GM23338 (cell line): ENCODE results near the gene SMU1.

Experiments used
- CREB1 ChIP-seq: fragments of 250-450 bp; sonication (Bioruptor Pico); IDR thresholded peaks from 2 replicates; pipeline ENCODE4 v1.5.0; 2020; ENCODE audit warnings: low read depth, mild to moderate bottlenecking, moderate library complexity
- ETS1 ChIP-seq: IDR thresholded peaks from 2 replicates; pipeline ENCODE4 v1.6.1; 2016; ENCODE audit warnings: antibody characterized with exemption
- EZH2 ChIP-seq: fragments of 200-600 bp; sonication (generic); IDR thresholded peaks from one replicate; pipeline ENCODE4 v1.8.0; 2017; ENCODE audit warnings: antibody characterized with exemption, mild to moderate bottlenecking, low read depth; ENCODE audit not compliant: unreplicated experiment
- EZH2phosphoT487 ChIP-seq: fragments of 200-600 bp; sonication (generic); IDR thresholded peaks from one replicate; pipeline ENCODE4 v1.8.1; 2018; ENCODE audit warnings: antibody characterized with exemption; ENCODE audit not compliant: unreplicated experiment
- NANOG ChIP-seq: IDR thresholded peaks from 2 replicates; pipeline ENCODE4 v1.6.1; 2016; ENCODE audit warnings: antibody characterized with exemption, borderline replicate concordance
- POLR2AphosphoS5 ChIP-seq: IDR thresholded peaks from 2 replicates; pipeline ENCODE4 v1.6.1; 2016; ENCODE audit warnings: antibody characterized with exemption, low read depth
- REST ChIP-seq: IDR thresholded peaks from one replicate; pipeline ENCODE4 v1.6.1; 2018; ENCODE audit warnings: antibody characterized with exemption; ENCODE audit not compliant: unreplicated experiment
- STAT1 ChIP-seq: IDR thresholded peaks from one replicate; pipeline ENCODE4 v1.6.1; 2016; ENCODE audit warnings: antibody characterized with exemption; ENCODE audit not compliant: unreplicated experiment
- TF ChIP-seq, protein P1 (sequence below), 2 experiments: fragments of 200-600 bp in 1 of 2; sonication (generic) in 1 of 2; conservative IDR thresholded peaks; 2 replicates each; pipeline versions ENCODE4 v1.5.1 to v1.6.1; 2016 to 2017; ENCODE audit warnings: antibody characterized with exemption in 2 of 2, low read depth in 2 of 2, mild to moderate bottlenecking in 2 of 2, moderate library complexity in 1 of 2

DNA sequence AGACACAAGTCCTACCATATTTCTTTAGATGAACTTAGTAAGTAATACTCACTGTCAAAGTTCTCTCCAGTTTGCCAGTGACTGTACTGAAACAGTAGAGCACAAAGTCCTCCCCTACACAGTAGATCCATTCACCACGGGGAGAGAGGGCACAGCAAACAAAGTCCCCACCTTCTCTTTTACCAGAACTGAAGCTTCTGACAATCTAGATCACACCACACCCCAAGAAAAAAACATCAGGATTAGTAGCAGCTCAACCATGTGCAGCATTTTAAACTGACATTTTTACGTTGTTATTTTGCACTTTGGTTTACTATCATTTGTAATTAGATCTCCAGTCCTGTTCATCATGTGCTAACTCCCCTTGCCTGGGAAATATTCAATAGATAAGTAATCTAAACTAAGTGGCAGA is 28.4 kb downstream of the SMU1 start:
- no peak for TF ChIP-seq REST
- TF ChIP-seq, protein P1, sequence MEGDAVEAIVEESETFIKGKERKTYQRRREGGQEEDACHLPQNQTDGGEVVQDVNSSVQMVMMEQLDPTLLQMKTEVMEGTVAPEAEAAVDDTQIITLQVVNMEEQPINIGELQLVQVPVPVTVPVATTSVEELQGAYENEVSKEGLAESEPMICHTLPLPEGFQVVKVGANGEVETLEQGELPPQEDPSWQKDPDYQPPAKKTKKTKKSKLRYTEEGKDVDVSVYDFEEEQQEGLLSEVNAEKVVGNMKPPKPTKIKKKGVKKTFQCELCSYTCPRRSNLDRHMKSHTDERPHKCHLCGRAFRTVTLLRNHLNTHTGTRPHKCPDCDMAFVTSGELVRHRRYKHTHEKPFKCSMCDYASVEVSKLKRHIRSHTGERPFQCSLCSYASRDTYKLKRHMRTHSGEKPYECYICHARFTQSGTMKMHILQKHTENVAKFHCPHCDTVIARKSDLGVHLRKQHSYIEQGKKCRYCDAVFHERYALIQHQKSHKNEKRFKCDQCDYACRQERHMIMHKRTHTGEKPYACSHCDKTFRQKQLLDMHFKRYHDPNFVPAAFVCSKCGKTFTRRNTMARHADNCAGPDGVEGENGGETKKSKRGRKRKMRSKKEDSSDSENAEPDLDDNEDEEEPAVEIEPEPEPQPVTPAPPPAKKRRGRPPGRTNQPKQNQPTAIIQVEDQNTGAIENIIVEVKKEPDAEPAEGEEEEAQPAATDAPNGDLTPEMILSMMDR (conservative IDR thresholded peaks at IDR 0.05; ENCODE audit: low read depth in 2 of 2): no peak
- TF ChIP-seq POLR2AphosphoS5: no peak
- no peak for TF ChIP-seq CREB1 (CRISPR knock-in tag)
- no peak for TF ChIP-seq EZH2
- TF ChIP-seq EZH2phosphoT487: no peak
- no peak for TF ChIP-seq STAT1
- TF ChIP-seq NANOG: no peak
- TF ChIP-seq ETS1: no peak
